ENCODE measurements around the gene MYDGF.

- no peak for TF ChIP-seq EZH2 (IDR thresholded peaks at IDR 0.05; ENCODE audit: borderline replicate concordance, low read length)
- no peak for TF ChIP-seq CTCF (IDR thresholded peaks at IDR 0.05; ENCODE audit: low read length)
Observed at GRCh38 chr19:4660993-4661392, 9.1 kb downstream of the MYDGF start.

All from OCI-LY1 (cell line).